Upper lobe of left lung (tissue), 6 donors: ENCODE measurements around the gene BBS9. TPM values are rescaled to one million over a fixed set of nuclear protein-coding genes. Genes with fewer than 3 reads are reported as not detected.
"Not testable (repeated sequence)": the region's sequence is repeated elsewhere in the genome, so short reads cannot be mapped to it uniquely, and the experiment has no call there.

Experiments
- ATAC-seq, 2 donors: fragments of 200-7000 bp; cut with Tn5 transposase; one replicate each; pipeline ENCODE4 v1.9.1; 2022; ENCODE audit warnings: mild to moderate bottlenecking in 2 of 2, moderate library complexity in 2 of 2; ENCODE audit not compliant: low FRiP score in 2 of 2
- DNase-seq, 2 donors: peaks; one replicate each; pipeline ENCODE4 v3.0.0-alpha.2; 2019 to 2020
- H3K27ac ChIP-seq, 4 donors: fragments of 200-600 bp; sonication (generic); one replicate each; pipeline ENCODE4 v1.5.1; 2016 to 2019
- H3K27me3 ChIP-seq, 4 donors: fragments of 200-600 bp; sonication (generic); one replicate each; pipeline ENCODE4 v1.5.1; 2017 to 2019
- H3K36me3 ChIP-seq, 4 donors: fragments of 200-600 bp; sonication (generic); one replicate each; pipeline ENCODE4 v1.5.1; 2016 to 2019
- H3K4me1 ChIP-seq, 4 donors: fragments of 200-600 bp; sonication (generic); one replicate each; pipeline ENCODE4 v1.5.1; 2018 to 2019
- H3K4me3 ChIP-seq, 4 donors: fragments of 200-600 bp; sonication (generic); one replicate each; pipeline ENCODE4 v1.5.1; 2017 to 2019; ENCODE audit warnings: mild to moderate bottlenecking in 2 of 4, moderate library complexity in 1 of 4
- H3K9me3 ChIP-seq, 4 donors: fragments of 200-600 bp; sonication (generic); one replicate each; pipeline ENCODE4 v1.5.1; 2018 to 2019
- EP300 ChIP-seq, 4 donors: sonication (generic); formaldehyde crosslinking; IDR thresholded peaks; one replicate each; pipeline ENCODE4 v1.5.1; 2017; ENCODE audit warnings: antibody characterized with exemption in 4 of 4, control low read depth in 2 of 4
- POLR2A ChIP-seq, 4 donors: fragments of 450-650 bp; IDR thresholded peaks; one replicate each; pipeline ENCODE4 v1.5.1; 2016 to 2017; ENCODE audit warnings: antibody characterized with exemption in 4 of 4, mild to moderate bottlenecking in 2 of 4
- POLR2AphosphoS5 ChIP-seq, 2 donors: sonication (generic); formaldehyde crosslinking; IDR thresholded peaks; one replicate each; pipeline ENCODE4 v1.5.1; 2017; ENCODE audit warnings: antibody characterized with exemption in 2 of 2
- WGBS, 2 donors: methylation state at CpG; one replicate each; pipeline ENCODE4 v1.1.5; 2017 to 2018; 5-methylcytosine and 5-hydroxymethylcytosine counted together
- total RNA-seq, 6 donors: library from RNA; depleted of rRNA in 4 of 6; stranded (reverse); fragments of >200 nt in 4 of 6; gene quantifications; one replicate each; pipeline versions ENCODE4 v1.1.0 to v1.2.1, GENCODE V29; 2016 to 2021
- TF ChIP-seq, protein P1 (sequence below), 6 experiments: fragments of 450-650 bp in 4 of 6; fragments of 200-600 bp in 2 of 6; sonication (generic) in 2 of 6; IDR thresholded peaks; one replicate each; pipeline ENCODE4 v1.5.1; 2016 to 2019; ENCODE audit warnings: antibody characterized with exemption in 6 of 6
- donor health status: DM: no; HTN: no; CAD: no; lungs with moderate emphysema.
- donor health status: DM: no; HTN: yes; CAD: no; lungs with severe emphysema.

The BBS9 gene
- total RNA-seq, 6 donors from 2014 or later = 14.5 to 72.3 (median 20.6) TPM

DNA sequence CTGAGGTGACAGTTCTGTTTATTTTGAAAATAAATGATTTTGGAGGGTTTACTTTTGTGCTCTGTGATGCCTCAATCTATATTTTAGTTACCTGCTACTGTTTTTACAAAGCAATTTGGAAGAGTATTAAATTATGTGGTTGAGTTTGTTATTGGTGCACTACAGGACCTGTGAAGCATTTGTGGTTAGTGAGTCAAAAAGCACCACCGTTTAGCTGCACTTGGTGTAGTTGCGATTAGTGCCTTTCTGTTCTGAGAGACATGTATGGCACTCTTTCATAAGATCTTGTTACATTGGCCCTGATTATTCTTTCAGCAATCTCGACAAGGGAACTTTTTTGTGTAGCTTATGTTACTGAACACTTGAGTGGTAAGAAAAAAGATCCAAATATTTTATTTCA, 132.2 kb downstream of the BBS9 start:
- Histone ChIP-seq H3K27ac (no peak overlapping the region), H3K27me3 (no peaks in the 10 kb centered on the region), H3K9me3 (no peaks in the 10 kb centered on the region), H3K4me3 (no peak overlapping the region), H3K36me3 (no peaks in the 10 kb centered on the region), H3K4me1 (no peaks in the 10 kb centered on the region)
- TF ChIP-seq EP300 (IDR thresholded peaks at IDR 0.05) (no peak), POLR2A (IDR thresholded peaks at IDR 0.05) (no peak), POLR2AphosphoS5 (IDR thresholded peaks at IDR 0.05) (no peak)
- TF ChIP-seq, protein P1, sequence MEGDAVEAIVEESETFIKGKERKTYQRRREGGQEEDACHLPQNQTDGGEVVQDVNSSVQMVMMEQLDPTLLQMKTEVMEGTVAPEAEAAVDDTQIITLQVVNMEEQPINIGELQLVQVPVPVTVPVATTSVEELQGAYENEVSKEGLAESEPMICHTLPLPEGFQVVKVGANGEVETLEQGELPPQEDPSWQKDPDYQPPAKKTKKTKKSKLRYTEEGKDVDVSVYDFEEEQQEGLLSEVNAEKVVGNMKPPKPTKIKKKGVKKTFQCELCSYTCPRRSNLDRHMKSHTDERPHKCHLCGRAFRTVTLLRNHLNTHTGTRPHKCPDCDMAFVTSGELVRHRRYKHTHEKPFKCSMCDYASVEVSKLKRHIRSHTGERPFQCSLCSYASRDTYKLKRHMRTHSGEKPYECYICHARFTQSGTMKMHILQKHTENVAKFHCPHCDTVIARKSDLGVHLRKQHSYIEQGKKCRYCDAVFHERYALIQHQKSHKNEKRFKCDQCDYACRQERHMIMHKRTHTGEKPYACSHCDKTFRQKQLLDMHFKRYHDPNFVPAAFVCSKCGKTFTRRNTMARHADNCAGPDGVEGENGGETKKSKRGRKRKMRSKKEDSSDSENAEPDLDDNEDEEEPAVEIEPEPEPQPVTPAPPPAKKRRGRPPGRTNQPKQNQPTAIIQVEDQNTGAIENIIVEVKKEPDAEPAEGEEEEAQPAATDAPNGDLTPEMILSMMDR (IDR thresholded peaks at IDR 0.05) = no peak
- WGBS, 2 donors = 70 to 75% methylated on average over 3 of the region's 3 CpGs
- DNase-seq (no peak), ATAC-seq (no peak)

DNA sequence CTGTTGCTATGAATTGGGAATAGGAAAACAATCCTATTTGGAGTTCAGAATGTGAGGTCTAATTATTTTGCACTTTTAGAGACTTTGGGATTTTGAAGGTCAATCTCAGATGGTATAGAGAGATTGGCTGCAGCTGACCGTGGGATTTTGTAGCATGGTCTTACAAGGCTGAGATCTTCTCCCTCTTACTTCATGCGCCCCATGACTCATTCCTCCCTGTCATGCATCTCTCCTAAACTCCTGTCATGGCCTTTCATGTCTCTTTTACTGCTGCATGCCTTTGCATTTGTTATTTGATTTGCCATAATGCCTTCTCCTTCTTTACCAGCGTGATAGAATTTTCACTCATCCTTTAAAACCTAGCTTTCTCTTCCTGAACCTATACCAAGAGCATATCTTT, 133.1 kb downstream of the BBS9 start:
- H3K4me3 ChIP-seq = no peak overlapping the region
- no peak overlapping the region for H3K27ac ChIP-seq
- WGBS, 2 donors = 93 to 95% methylated on average over 3 of the region's 3 CpGs
- TF ChIP-seq EP300 (IDR thresholded peaks at IDR 0.05) (no peak), POLR2AphosphoS5 (IDR thresholded peaks at IDR 0.05) (no peak)
- TF ChIP-seq, protein P1 (IDR thresholded peaks at IDR 0.05) = no peak
- no peak for ATAC-seq
- no peaks in the 10 kb centered on the region for H3K4me1 ChIP-seq
- no peaks in the 10 kb centered on the region for H3K9me3 ChIP-seq
- H3K36me3 ChIP-seq = no peaks in the 10 kb centered on the region
- no peak for DNase-seq
- no peaks in the 10 kb centered on the region for H3K27me3 ChIP-seq

DNA sequence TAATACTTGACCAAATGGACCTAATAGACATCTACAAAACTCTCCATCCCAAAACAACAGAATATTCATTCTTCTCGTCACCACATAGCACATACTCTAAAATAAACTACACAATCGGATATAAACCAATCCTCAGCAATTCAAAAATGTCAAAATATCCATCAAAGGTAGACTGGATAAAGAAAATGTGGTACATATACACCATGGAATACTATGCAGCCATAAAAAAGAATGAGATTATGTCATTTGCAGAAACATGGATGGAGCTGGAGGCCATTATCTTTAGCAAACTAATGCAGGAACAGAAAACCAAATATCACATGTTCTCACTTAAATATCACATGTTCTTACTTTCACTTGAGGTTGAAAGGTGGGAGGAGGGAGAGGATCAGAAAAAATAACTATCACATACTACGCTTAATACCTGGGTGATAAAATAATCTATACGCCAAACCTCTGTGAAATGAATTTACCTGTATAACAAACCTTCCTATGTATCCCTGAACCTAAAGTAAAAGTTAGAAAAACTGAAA, 142.5 kb downstream of the BBS9 start:
- not testable (repeated sequence) for ATAC-seq, H3K4me1 ChIP-seq, H3K9me3 ChIP-seq, H3K27ac ChIP-seq, H3K4me3 ChIP-seq, DNase-seq, H3K27me3 ChIP-seq
- 95% methylated on average over 4 of the region's 4 CpGs for WGBS, 2 donors
- H3K36me3 ChIP-seq = peaks cover 0 to 15% (median 3%) of the 10 kb centered on the region in 4 donors

DNA sequence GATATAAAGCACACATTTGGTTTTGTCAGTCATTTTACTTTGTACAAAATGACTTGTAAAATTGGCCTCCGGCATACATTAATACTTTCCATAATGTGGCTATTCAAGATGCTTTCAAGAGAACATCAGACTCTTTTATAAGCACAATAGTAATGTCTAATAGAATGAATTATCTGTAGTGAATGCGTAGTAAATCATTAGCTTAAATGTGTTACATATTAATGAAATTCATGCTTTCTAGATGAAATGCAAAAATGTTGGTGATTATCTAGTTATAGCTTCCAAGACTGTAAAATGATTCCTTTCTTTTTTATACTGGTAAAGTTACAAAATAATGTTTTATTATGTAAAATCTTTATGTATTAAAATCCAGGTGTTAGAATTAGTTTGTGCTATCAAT, 144.0 kb downstream of the BBS9 start:
- Histone ChIP-seq H3K36me3 (peaks cover 0 to 18% (median 3%) of the 10 kb centered on the region in 4 donors), H3K27me3 (no peaks in the 10 kb centered on the region), H3K9me3 (peaks cover 4 to 14% (median 10%) of the 10 kb centered on the region in 4 donors), H3K4me1 (no peaks in the 10 kb centered on the region), H3K27ac (no peak overlapping the region), H3K4me3 (no peak overlapping the region)
- TF ChIP-seq, protein P1 (IDR thresholded peaks at IDR 0.05) = no peak
- TF ChIP-seq POLR2A (IDR thresholded peaks at IDR 0.05) (no peak), EP300 (IDR thresholded peaks at IDR 0.05) (no peak), POLR2AphosphoS5 (IDR thresholded peaks at IDR 0.05) (no peak)
- no peak for DNase-seq
- ATAC-seq = no peak
- 95 to 98% methylated on average over 2 of the region's 2 CpGs for WGBS, 2 donors

DNA sequence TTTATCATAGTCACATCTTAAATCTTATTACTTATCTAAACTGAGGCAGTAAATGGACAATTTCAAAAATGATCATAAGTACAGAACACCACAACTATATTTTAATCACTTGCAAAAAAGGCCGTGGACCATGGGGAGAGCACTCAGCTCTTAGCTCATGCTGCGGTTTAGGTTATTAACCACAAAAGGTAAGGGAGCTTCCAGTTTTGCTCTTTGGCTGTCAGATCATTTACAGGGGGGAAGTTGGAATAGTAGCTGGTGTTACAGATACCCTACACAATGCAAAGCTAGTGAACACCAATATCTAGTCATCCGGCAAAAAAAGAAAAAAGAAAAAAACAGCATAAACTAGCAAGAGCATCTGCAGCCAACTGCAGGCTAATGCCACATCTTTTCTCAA, 147.0 kb downstream of the BBS9 start:
- DNase-seq (no peak), ATAC-seq (no peak)
- TF ChIP-seq, protein P1 (IDR thresholded peaks at IDR 0.05) = no peak
- TF ChIP-seq POLR2A (IDR thresholded peaks at IDR 0.05) (no peak), POLR2AphosphoS5 (IDR thresholded peaks at IDR 0.05) (no peak), EP300 (IDR thresholded peaks at IDR 0.05) (no peak)
- 87 to 95% methylated on average over 3 of the region's 3 CpGs for WGBS, 2 donors
- H3K9me3 ChIP-seq = peaks cover 4 to 26% (median 18%) of the 10 kb centered on the region in 4 donors
- H3K4me1 ChIP-seq = no peaks in the 10 kb centered on the region
- no peak overlapping the region for H3K27ac ChIP-seq
- H3K36me3 ChIP-seq = peaks cover 0 to 18% (median 3%) of the 10 kb centered on the region in 4 donors
- H3K27me3 ChIP-seq = no peaks in the 10 kb centered on the region
- no peak overlapping the region for H3K4me3 ChIP-seq
